Cerebellar cortex (tissue), 1 donor: Measurements from ENCODE around the gene RNF26.

ENCODE experiments used
- DNase-seq: peaks from one replicate; pipeline ENCODE4 v3.0.0-alpha.2; 2015; ENCODE audit warnings: low spot score

Gene RNF26

GRCh38 chr11:119334174-119334930 is at the start of gene RNF26:
RNF26 (plus strand) TSS chr11:119334527; CDS start chr11:119335123, 596 bp downstream.
- DNase-seq = peak; percentile 99

- no peak for DNase-seq
These were observed 48.9 kb upstream of the RNF26 start for GRCh38 chr11:119285431-119285830.

GRCh38 chr11:119288219-119288618 is 46.1 kb upstream of the RNF26 start:
- no peak for DNase-seq

GRCh38 chr11:119290894-119291497 is 43.3 kb upstream of the RNF26 start:
- no peak for DNase-seq

- DNase-seq = no peak
These were observed 40.9 kb upstream of the RNF26 start for GRCh38 chr11:119293461-119293860.

GRCh38 chr11:119295178-119295577 is 39.1 kb upstream of the RNF26 start:
- no peak for DNase-seq

- DNase-seq = no peak
These were observed 36.4 kb upstream of the RNF26 start for GRCh38 chr11:119297938-119298337.

- peak; percentile 89 for DNase-seq
These were observed 35.6 kb upstream of the RNF26 start for GRCh38 chr11:119298726-119299125.

- DNase-seq = no peak
These were observed 34.9 kb upstream of the RNF26 start for GRCh38 chr11:119299416-119299815.

GRCh38 chr11:119300198-119300964 is 33.9 kb upstream of the RNF26 start:
- peak; percentile 78 for DNase-seq

GRCh38 chr11:119303227-119303718 is 31.1 kb upstream of the RNF26 start:
- DNase-seq = no peak

- DNase-seq = no peak
These were observed 28.6 kb upstream of the RNF26 start for GRCh38 chr11:119305556-119306372.

- DNase-seq = no peak
These were observed 27.9 kb upstream of the RNF26 start for GRCh38 chr11:119306373-119306890.

- DNase-seq = peak; percentile 59
These were observed 27.1 kb upstream of the RNF26 start for GRCh38 chr11:119307219-119307618.

- no peak for DNase-seq
These were observed 26.4 kb upstream of the RNF26 start for GRCh38 chr11:119307974-119308373.

GRCh38 chr11:119309411-119309810 is 24.9 kb upstream of the RNF26 start:
- DNase-seq = no peak

GRCh38 chr11:119309953-119310681 is 24.2 kb upstream of the RNF26 start:
- no peak for DNase-seq

GRCh38 chr11:119310682-119311052 is 23.7 kb upstream of the RNF26 start:
- no peak for DNase-seq

- no peak for DNase-seq
These were observed 19.6 kb upstream of the RNF26 start for GRCh38 chr11:119314726-119315125.

GRCh38 chr11:119315131-119316015 is 19.0 kb upstream of the RNF26 start:
- DNase-seq = peak; percentile 79
